GM18868 (cell line): ENCODE results near the gene CHRNA1.

Source experiments
- ATAC-seq: cut with Tn5 transposase; IDR thresholded peaks from one replicate; pipeline ENCODE4 v1.9.1; 2021; ENCODE audit warnings: mild to moderate bottlenecking, moderate library complexity; ENCODE audit not compliant: unreplicated experiment

The CHRNA1 gene

DNA sequence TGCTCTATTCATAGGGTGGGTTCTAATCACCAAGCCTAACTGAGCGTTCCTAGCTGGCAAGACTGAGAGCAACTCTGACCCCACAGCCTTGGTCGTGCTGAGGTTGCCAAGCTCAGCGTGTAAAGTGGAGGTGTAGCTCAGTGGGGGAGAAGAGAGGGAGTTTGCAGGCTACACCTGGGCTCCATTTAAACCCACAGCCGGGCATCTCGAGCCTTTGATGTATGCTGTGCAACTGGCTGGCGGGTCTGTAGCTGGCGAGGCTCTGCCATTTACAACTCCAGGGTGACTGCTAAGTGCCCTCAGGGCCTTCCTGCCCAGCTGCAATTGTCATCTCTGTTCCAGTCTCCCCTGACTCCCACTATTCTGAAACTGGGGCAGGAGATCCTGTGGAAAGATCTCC is 20.0 kb upstream of the CHRNA1 start:
- ATAC-seq: no peak

DNA sequence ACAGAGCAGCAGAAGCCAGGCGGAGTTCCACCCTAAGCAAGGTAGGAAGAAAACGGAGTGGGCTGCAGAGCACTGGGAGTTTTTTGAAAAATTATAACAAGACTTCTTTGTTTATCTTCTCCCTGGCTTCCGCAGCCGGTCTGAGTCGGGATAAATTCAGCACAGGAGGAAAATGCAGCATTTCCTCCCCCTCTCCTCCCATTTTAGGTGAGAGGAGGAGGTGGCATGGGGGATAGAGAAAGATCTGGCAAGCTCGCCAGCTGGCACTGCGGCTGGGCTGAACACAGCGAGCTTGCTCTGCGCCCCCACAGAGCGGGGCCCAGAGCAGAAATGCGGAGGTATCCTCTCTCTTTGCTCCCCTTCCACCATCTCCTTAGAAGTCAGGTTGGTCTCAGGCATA is 17.7 kb upstream of the CHRNA1 start:
- no peak for ATAC-seq

DNA sequence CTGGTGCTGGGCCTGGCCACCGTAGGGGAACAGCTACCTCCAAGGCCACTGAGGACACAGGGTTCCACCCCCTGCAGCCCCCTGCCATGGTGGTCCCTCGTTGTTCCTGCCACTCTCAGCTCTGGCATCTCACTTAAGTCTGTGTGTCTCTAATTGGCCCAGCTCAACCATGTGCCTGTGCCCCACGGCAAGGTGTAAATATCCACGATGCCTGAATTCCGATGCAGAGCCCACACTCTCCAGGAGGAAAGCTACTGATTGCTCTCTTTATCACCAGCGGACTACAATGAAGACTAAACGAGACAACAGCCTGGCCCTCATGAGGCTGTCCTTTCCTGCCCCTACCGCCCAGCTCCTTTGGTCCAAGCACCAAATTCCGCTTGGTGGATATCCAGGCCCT is 17.0 kb upstream of the CHRNA1 start:
- no peak for ATAC-seq

DNA sequence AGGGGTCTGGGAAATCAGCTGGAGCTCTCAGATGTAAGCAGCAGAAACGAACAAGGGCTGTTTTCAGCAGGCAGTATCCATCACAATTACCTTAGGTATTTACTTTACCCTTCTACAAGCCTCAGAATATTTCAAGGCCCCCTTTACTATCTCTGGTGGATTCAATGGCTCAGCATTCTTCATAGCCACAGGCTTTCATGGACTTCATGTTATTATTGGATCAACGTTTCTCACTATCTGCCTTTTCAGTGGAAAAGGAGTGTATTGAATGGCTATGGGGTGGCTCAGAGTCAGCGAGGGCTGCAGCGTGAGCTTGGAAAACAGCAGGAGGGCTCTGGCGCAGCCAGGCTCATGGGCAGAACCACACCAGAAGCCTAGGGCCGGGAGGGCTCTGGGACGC is 16.6 kb upstream of the CHRNA1 start:
- no peak for ATAC-seq

DNA sequence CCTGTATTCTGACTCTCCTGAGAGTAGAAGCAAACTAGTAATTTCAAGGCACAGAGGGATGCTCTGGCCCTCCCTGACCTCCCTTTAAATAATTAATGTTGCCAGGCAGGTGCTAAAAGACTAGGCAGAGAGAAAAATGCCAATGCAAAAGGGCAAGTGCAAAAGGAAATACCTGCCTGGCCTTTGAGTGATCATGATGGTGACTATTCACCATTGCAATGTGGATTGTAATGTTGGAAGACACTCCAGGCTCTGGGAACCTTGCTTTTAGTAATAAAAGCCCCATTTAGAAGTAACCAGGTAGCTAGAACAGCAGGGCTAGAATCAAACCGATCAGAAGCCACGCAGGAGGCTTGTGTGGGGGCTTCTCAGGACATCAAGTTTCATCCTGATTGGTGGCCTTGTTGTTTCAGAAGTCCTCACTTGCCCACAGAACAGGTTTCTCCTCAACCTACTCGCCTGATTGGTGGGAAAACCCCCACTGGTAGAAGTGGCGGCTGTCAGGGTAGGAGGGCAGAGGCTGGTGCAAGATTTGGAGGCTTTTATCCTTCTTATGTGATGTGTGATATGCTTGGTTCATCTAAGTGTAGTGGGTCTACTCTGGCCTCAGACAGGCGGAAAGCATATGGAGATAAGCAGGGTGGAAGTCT is 16.0 kb upstream of the CHRNA1 start:
- ATAC-seq: no peak

DNA sequence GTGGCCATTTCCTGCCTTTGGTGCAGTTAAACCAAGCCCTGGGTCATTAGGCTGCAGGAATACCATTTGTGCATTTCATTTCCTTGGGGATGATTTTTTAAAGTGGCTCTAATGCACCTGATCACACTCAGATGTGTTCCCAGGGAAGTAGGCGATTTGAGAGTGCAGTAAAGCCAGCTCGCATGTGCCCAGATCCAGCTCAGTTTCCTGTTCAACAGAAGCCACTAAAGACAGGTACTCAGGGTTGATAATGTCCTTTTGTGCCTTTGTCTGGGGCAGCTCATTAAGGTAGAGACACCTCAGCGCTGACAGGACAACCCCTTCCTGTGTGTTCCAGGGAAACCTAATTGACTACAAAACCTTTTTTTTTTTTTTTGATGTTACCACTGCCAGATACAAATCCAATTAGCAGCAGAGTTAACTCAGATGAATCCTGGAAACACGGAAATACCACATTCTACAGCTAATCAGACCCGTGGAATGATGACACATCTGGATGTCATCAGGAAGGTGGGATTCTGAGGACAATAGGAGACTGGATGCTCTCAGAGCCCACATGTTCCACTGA is 15.2 kb upstream of the CHRNA1 start:
- ATAC-seq: no peak

DNA sequence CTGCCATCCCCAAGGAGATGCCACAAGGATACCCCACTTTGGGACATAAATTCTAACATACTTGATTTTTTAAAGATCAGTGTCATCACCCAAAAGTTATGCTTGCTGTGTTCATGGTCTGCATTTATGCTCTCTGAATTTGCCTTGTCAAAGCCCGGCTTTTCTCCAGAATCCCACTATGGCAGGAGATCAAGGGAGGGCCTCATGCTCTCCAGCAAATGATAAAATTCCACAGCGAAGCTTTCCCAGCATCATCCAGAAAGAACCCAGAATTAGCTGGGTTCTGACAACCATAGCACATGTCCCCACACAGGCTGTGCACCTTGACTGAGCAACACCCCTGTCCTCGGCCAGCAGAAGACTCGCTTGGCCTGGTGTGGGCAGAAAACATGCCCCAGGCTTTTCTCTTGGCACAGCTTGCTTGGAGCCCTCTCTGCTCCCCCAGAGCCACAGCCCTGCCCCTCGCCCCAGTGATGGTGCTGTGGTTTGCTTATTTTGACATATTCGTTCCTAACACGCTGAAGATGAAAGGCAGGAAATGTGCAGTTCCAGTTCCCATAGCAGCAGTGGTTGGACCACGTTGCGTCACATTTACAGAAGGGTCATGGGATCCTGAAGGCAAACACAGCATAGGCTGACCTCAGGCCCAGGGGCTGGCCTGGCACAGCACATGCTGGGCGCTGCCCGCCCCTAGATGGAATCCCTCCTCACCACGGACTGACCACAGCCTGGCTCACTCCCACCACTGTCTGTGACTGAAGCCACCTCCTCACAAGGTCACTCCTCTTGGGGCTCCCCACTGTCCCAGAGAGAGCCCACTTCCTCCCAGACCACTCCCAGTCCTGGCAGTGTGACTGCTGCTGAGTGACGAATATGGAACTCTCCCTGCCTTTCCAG is 14.1 kb upstream of the CHRNA1 start:
- peak; percentile 71 for ATAC-seq

DNA sequence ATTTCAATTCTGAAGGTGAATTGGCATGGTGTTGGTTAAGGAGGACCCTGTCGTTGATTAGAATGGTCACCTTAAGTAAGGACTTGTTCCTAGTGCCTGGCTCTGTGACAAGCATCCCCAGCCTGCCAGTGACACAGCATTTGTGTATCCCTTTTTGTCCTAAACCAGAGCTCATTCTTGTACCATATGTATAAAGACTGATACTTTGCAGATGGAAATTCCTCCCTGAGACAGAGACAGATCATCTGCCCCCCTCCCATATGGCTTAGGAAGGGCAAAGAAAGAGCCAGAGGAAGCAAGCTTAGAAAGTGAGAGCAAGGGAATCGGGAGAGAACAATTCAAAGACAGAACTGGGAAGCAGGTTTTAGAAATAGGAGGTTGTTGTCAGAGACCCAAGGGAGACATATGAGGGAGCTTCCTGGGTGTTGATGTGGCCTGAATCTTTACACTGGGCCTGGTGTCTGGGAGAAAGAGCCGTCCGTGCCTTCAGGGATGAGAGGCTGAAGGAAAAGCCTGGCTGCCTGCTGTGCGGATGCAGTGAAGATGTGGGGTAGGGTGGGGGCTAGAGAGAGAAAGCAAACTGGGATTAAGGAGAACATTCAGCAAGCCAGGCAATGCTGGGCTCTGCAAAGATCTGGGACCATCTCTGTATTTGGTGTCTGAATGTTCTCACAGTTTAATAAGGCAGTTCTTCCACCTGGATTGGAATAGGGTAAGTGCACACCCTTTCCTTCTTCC is 13.2 kb upstream of the CHRNA1 start:
- no peak for ATAC-seq

DNA sequence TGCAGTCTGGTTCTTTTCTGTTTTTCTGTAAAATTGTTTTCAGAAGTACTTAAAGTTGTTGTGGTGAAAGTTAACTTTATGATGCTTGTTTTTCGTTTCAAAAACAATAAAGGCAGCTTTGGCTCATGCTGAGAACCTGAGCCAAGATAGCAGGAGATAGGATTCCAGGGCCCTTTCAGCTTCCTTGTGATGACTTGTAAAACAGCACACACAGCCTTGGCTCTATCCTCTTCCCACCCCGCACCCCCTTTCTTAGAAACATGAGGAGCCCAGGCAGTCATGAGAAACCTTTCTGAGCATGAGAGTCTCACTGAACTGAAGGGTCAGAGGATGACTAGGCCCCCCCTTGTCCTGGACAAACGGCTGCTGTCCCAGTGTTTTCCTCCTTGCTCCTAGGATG is 12.4 kb upstream of the CHRNA1 start:
- ATAC-seq: no peak

DNA sequence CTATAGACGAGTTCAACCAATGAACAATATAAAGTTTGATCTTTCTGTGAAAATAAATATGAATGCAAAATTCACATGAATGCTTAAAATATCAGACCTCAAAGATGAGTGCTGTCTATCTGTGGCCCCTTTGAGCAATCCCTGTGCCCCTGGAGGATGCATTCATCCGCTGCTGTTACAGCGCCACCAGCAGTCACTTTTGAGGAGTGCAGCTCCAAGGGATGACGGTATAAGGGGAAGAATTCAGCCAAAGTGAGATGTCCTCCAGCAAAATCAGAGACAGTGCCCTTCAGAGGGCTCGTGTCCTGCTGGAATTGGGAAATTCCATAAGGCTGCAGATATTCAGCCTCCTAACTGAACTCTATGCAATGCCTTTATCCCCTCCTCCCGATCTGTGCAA is 12.0 kb upstream of the CHRNA1 start:
- no peak for ATAC-seq

DNA sequence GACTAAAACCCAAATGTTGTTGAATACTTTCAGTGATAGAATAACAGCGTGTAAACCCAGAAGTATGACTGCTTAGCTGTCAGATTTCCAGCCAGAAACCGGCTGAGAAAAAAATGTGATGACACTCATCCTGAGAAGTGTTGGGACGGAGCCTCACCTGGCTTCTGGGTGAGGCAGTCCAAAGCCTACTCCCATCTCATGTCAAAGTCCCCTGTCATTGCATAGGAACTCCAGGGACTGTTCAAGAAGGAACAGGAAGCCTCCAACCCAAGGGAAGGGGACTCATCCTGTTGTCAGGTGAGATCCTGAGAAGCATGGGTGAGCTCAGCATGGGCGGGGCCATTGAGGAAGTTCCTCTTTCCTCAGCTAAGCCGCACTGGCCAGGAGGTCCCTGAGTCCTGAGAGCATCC is 11.3 kb upstream of the CHRNA1 start:
- no peak for ATAC-seq

DNA sequence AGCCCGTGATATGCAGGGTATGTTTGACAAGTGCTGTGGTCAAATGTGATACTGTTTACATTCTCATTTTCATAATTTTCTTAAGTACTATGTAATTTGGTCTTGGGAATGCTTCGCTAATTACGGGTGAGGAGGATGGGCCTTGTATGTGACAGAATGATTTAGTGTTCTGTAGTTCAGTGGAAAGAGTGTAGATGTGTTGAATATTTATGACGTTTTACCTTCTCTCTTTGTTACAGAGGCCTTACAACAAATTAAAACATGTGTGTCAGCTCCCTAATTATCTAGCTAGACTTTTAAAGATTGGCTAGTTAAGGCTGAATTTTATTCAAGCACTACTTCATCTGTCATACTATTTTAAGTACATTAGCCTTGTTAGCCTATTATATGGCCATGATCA is 10.6 kb upstream of the CHRNA1 start:
- no peak for ATAC-seq

DNA sequence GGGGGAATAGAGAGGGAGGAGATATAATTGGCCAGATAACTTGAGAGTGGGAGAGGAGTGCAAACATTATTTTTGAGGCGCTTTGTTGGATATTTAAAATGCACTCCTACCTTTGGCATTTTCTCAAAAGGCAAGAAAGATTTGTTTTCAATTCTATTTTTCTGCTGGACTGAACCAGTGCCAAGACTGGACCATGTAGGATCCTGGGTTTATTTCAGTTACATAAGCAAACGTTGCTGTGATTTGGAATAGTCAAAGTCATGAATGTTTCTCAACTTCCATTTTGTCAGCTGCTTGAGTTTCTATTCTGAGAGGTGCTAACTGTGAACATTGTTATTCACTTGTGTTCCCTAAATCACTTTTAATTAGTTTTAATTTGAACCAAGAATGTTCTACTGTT is 8.9 kb upstream of the CHRNA1 start:
- ATAC-seq: no peak

DNA sequence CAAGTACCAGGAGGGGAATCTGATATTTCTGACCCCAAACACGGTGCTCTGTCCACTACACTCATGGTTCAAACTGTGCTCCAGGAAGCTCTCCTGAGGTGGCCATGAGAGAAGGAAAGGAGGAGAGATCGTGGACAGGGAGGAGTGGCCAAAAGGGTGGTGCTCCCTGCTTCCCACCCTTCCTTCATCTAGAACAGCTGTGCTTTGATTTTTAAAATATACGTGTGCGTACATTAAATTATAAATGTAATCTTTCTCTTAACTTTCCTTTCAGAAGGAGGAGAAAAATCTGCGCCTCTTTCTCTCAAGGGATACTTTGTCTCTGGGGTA is 8.2 kb upstream of the CHRNA1 start:
- no peak for ATAC-seq

DNA sequence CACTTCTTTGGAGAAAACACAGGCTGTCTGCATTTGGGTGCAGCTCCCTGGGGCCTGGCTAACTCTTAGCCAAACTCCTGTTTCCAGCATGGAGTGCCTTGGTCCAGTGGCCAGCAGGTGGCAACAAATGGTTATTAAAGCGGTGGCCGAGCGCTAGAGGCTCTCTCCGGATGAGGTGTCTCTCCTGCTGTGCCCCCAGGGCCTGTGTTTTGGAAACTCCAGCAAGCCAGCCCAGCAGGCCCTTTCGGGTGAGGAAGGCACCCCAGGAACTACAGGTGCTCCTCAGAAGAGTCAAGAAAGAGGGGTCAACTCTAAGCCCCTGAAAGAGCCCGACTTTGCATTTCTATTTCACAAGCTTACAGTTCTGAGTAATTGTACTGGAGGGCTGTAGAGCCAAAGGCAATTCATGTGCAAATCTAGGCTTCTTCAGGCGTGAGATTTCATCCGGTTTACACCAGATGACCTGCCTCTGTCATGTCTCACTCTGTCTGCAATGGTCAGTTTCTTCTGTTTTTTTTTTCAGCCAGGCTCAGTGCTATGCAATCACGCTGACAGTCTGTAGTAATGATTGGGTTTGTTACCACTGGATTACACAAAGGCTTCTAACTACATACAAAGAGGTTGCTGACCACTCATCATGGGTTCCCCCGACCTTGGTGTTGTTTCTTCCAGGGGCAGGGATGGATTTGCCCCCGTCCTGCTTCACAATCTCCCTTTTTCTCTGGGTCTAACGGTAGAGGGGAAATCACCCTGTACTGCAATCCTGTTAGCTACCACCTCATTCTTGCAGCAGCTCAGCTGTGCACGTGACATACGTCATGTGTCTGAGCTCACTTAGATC is 7.6 kb upstream of the CHRNA1 start:
- ATAC-seq: peak; percentile 72

DNA sequence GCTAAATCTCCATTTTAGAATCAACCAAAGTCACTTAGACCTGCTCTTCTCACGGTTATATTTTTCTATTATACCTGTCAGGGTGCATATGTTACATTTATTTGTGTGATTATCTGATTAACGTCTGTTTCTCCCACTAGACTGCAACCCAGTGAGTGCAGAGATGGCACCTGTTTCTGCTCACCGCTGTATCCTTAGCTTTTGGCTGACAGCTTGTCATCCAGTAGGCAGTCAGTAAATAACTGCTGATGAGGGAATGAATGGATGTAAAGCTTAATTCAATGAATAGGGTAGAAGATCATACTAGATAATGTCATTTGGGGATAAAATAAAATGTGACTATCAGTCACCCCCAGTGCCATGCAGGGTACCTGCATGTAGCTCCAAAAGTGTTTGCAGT is 6.9 kb upstream of the CHRNA1 start:
- no peak for ATAC-seq

DNA sequence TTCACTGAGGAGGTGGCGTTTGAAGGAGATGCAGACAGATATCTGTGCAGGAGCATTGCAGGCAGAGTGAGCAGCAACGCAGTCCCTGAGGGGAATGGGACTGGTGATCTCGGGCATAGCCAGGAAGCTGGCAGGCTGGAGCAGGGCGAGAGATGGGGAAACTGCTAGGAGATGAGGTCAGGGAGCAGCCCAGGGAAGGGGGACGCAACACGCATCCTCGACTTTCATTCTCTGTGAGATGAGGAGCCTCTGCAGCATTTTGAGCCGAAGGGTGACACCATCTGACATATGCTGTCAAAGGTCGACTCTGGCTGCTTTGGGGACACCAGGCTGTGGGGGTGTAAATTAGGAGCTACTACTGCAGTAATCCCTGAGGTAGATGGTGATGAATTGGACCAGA is 4.3 kb upstream of the CHRNA1 start:
- no peak for ATAC-seq

DNA sequence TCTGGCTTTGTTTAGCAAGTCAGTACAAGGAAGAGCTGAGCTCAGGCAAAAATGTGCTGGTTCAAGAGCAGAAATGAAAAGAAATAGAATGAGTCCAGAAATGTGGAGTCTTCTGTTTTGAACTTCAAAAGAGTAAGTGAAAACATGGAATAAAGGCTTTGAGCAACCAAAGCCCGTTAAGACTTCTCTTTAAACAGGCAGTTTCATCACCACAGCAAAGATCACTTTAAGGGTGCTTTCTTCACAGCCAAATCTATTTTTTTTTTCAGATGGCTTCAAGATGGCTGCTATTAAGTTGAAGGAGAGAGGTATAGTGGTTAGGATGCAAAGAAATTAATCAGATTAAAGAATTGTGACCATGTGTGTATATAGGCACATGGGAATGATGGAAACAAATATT is 2.0 kb upstream of the CHRNA1 start:
- ATAC-seq: no peak

DNA sequence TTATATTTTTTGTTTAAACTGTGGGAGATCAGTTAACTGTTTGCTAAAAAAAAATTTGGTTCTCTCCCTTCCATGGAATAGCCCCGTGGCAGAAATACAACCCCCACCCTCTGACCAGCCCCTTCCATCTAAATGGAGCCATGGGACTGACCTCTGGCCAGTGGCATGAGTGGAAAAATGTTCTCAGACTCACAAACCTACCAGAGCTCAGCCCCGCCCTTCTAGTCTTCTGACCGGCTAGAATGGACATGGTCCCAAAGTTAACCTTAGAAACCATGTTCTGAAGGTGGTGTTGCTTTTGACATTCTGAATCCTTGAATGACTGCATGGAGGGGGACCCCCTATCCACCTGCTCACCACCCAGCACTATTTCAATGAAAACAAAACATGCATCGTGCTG is 1.3 kb upstream of the CHRNA1 start:
- no peak for ATAC-seq

DNA sequence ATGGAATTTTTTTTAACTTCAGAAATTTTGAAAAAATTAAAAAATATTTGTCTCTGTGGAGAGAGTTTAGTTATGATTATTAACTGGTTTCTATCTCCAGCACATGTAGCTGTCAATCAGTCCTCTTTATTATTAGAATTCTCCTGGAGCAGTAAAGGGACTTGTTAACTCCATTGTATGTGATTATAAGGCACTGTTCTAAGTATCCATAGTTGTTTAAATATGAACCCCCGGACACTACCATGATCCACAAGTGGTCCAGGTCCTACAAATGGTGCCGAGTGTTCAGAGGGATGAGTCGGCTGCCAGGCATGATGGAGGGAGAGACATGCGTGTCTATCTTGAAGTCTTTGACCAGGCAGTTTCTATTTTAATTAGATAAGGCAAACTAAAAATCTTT is 492 bp downstream of the CHRNA1 start:
- ATAC-seq: no peak

DNA sequence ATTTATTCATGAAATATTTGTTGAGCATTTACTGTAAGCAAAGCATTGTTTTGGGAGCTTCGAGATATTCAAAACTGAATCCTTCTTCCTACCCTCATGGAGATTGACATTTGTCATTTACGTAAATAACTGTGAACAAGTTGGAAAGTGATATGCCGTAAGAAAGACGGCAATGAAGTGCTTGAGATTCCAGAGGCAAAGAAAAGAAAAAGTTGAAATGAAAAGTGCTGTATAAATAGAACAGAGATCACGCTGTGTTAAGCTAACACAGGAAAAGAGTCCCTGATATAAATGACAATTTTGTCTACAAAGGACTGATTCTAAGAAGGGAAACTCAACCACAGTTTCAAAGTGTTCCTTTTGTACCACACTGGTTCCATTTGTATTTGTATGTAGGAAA is 1.8 kb downstream of the CHRNA1 start:
- no peak for ATAC-seq
